K562 (cell line): Measurements from ENCODE around the gene BTRC. TPM values are rescaled to one million over a fixed set of nuclear protein-coding genes. Genes with fewer than 3 reads are reported as not detected.

Experiments used
- ARID2 ChIP-seq: fragments of 450-650 bp; IDR thresholded peaks from 2 replicates; pipeline ENCODE4 v1.6.1; 2017; ENCODE audit warnings: antibody characterized with exemption, mild to moderate bottlenecking
- CC2D1A ChIP-seq: fragments of 450-650 bp; IDR thresholded peaks from 2 replicates; pipeline ENCODE4 v1.6.1; 2017; ENCODE audit warnings: mild to moderate bottlenecking
- GABPB1 ChIP-seq: sonication (generic); formaldehyde crosslinking; IDR thresholded peaks from 2 replicates; pipeline ENCODE4 v1.8.0; 2022; ENCODE audit warnings: mild to moderate bottlenecking, missing genetic modification reagents
- LCOR ChIP-seq: sonication (generic); formaldehyde crosslinking; IDR thresholded peaks from 2 replicates; pipeline ENCODE4 v1.8.0; 2022; ENCODE audit warnings: mild to moderate bottlenecking, missing genetic modification reagents
- NRF1 ChIP-seq, 2 experiments: fragments of 450-650 bp; IDR thresholded peaks in 1 of 2; conservative IDR thresholded peaks in 1 of 2; 2 replicates each; pipeline ENCODE4 v1.6.1; 2014; ENCODE audit warnings: mild to moderate bottlenecking in 2 of 2
- RAD21 ChIP-seq, 2 experiments: fragments of 250-450 bp in 1 of 2; fragments of 450-650 bp in 1 of 2; sonication (Bioruptor Pico) in 1 of 2; formaldehyde crosslinking in 1 of 2; IDR thresholded peaks in 1 of 2; conservative IDR thresholded peaks in 1 of 2; 2 replicates each; pipeline versions ENCODE4 v1.4.0 to v1.8.0; 2020 to 2022; ENCODE audit warnings: mild to moderate bottlenecking in 2 of 2, moderate library complexity in 1 of 2
- ZKSCAN3 ChIP-seq: fragments of 250-450 bp; sonication (Bioruptor Pico); IDR thresholded peaks from 2 replicates; pipeline ENCODE4 v1.4.0; 2020
- polyA plus RNA-seq, 8 experiments: library from polyadenylated mRNA; depleted of rRNA in 4 of 8; stranded (reverse) in 5 of 8; unstranded in 3 of 8; fragments of >200 nt; fragmentation: Nextera tagmentation in 2 of 8; fragmentation: Illumina TruSeq in 1 of 8; extraction: Ambion mirVana in 2 of 8; extraction: Trizol in 1 of 8; gene quantifications; 2 replicates each; pipeline versions ENCODE4 v1.2.1 to v1.2.3, GENCODE V29; 2011 to 2014; ENCODE audit warnings: inconsistent platforms in 1 of 8, missing spikeins in 1 of 8
- total RNA-seq, 7 experiments: library from RNA; depleted of rRNA in 6 of 7; stranded (reverse); fragments of >200 nt in 6 of 7; fragmentation: Illumina TruSeq in 2 of 7; extraction: Trizol in 2 of 7; gene quantifications; 2 replicates each; pipeline versions ENCODE4 v1.2.1 to v1.2.3, GENCODE V29; 2011 to 2021; ENCODE audit warnings: low replicate concordance in 1 of 7
- TF ChIP-seq, protein P1 (sequence below): IDR thresholded peaks from 2 replicates; pipeline ENCODE4 v1.6.1; 2012; ENCODE audit warnings: low read depth, low read length, improper control_type of control experiment, borderline replicate concordance
- TF ChIP-seq, protein P2 (sequence below): sonication (generic); formaldehyde crosslinking; IDR thresholded peaks from 2 replicates; pipeline ENCODE4 v1.8.0; 2022; ENCODE audit warnings: mild to moderate bottlenecking, missing genetic modification reagents
- TF ChIP-seq, protein P3 (sequence below), 2 experiments: fragments of 450-650 bp; formaldehyde crosslinking in 1 of 2; IDR thresholded peaks; 2 replicates each; pipeline versions ENCODE4 v1.4.0 to v1.6.1; 2014 to 2020; ENCODE audit warnings: mild to moderate bottlenecking in 2 of 2, borderline replicate concordance in 1 of 2, low read depth in 1 of 2
- TF ChIP-seq, protein P4 (sequence below), 2 experiments: IDR thresholded peaks; 2 replicates each; pipeline ENCODE4 v1.6.1; 2012; ENCODE audit warnings: improper control_type of control experiment in 2 of 2, low read depth in 2 of 2, low read length in 2 of 2, borderline replicate concordance in 1 of 2

The BTRC gene
- total and polyA plus RNA-seq, 9 of the 15 experiments (the other 6 are each of a cell fraction or from before 2014, with no cell fraction given), result 1.6 to 15.4 (median 7.0) TPM

DNA sequence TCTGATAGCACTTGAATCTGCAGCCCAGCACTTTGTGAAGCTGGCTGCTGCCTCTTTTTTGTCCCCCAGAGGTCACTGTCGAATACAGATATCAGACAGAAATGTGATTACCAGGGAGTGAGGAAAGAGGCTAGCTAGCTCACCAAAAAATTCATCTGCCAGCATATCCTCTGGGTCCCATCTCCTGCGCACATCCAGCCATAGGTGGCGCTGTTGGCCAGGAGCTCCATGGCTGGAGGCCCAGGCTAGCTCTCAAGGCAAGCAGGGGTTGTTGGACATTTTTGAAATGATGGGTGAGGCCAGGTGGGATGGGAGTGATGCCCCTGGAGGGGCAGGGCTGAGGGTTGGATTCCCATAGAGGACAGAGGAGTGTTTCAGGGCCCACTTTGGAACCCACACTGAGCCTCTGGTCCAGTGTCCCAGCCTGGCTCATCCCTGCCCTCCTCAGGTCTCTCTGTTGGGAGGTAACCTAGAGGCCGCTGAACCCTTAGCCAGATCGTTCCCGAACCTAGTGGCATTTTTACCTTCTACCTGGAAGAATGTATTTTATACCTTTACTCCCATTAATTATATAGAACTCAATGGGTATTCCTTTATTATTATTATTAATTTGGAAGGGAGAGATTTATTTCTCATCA, 248.9 kb downstream of the BTRC start (continued):
- TF ChIP-seq LCOR (CRISPR knock-in tag) (peak; percentile 91), ZKSCAN3 (CRISPR knock-in tag) (peak; percentile 74; the same call in 1 of the 2 replicates), RAD21 (CRISPR knock-in tag; conservative IDR thresholded peaks at IDR 0.05 in 1 of 2, IDR thresholded peaks at IDR 0.05 in 1 of 2) (peak; percentile 81 to 88), ARID2 (0 out of 2 replicates have a peak, but pooled peaks have one; percentile 37), NRF1 (conservative IDR thresholded peaks at IDR 0.05 in 1 of 2, IDR thresholded peaks at IDR 0.05 in 1 of 2) (peak; percentile 31 to 50), GABPB1 (0 out of 2 replicates have a peak, but pooled peaks have one; percentile 22), CC2D1A (peak; percentile 64; the same call in 1 of the 2 replicates)
- TF ChIP-seq, protein P1, sequence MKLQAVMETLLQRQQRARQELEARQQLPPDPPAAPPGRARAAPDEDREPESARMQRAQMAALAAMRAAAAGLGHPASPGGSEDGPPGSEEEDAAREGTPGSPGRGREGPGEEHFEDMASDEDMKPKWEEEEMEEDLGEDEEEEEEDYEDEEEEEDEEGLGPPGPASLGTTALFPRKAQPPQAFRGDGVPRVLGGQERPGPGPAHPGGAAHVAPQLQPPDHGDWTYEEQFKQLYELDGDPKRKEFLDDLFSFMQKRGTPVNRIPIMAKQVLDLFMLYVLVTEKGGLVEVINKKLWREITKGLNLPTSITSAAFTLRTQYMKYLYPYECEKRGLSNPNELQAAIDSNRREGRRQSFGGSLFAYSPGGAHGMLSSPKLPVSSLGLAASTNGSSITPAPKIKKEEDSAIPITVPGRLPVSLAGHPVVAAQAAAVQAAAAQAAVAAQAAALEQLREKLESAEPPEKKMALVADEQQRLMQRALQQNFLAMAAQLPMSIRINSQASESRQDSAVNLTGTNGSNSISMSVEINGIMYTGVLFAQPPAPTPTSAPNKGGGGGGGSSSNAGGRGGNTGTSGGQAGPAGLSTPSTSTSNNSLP, result peak; percentile 61; the same call in 1 of the 2 replicates
- TF ChIP-seq, protein P2, sequence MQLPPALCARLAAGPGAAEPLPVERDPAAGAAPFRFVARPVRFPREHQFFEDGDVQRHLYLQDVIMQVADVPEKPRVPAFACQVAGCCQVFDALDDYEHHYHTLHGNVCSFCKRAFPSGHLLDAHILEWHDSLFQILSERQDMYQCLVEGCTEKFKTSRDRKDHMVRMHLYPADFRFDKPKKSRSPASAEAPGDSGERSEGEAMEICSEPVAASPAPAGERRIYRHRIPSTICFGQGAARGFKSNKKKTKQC (CRISPR knock-in tag), result peak; percentile 29; the same call in 1 of the 2 replicates
- TF ChIP-seq, protein P3, sequence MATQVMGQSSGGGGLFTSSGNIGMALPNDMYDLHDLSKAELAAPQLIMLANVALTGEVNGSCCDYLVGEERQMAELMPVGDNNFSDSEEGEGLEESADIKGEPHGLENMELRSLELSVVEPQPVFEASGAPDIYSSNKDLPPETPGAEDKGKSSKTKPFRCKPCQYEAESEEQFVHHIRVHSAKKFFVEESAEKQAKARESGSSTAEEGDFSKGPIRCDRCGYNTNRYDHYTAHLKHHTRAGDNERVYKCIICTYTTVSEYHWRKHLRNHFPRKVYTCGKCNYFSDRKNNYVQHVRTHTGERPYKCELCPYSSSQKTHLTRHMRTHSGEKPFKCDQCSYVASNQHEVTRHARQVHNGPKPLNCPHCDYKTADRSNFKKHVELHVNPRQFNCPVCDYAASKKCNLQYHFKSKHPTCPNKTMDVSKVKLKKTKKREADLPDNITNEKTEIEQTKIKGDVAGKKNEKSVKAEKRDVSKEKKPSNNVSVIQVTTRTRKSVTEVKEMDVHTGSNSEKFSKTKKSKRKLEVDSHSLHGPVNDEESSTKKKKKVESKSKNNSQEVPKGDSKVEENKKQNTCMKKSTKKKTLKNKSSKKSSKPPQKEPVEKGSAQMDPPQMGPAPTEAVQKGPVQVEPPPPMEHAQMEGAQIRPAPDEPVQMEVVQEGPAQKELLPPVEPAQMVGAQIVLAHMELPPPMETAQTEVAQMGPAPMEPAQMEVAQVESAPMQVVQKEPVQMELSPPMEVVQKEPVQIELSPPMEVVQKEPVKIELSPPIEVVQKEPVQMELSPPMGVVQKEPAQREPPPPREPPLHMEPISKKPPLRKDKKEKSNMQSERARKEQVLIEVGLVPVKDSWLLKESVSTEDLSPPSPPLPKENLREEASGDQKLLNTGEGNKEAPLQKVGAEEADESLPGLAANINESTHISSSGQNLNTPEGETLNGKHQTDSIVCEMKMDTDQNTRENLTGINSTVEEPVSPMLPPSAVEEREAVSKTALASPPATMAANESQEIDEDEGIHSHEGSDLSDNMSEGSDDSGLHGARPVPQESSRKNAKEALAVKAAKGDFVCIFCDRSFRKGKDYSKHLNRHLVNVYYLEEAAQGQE (IDR thresholded peaks at IDR 0.05; ENCODE audit: borderline replicate concordance), result peak; percentile 90
- TF ChIP-seq, protein P3 (CRISPR knock-in tag; IDR thresholded peaks at IDR 0.05; ENCODE audit: low read depth), result no peak
- TF ChIP-seq, protein P4, sequence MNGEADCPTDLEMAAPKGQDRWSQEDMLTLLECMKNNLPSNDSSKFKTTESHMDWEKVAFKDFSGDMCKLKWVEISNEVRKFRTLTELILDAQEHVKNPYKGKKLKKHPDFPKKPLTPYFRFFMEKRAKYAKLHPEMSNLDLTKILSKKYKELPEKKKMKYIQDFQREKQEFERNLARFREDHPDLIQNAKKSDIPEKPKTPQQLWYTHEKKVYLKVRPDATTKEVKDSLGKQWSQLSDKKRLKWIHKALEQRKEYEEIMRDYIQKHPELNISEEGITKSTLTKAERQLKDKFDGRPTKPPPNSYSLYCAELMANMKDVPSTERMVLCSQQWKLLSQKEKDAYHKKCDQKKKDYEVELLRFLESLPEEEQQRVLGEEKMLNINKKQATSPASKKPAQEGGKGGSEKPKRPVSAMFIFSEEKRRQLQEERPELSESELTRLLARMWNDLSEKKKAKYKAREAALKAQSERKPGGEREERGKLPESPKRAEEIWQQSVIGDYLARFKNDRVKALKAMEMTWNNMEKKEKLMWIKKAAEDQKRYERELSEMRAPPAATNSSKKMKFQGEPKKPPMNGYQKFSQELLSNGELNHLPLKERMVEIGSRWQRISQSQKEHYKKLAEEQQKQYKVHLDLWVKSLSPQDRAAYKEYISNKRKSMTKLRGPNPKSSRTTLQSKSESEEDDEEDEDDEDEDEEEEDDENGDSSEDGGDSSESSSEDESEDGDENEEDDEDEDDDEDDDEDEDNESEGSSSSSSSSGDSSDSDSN (IDR thresholded peaks at IDR 0.05; ENCODE audit: borderline replicate concordance in 1 of 2, low read depth in 2 of 2, low read length in 2 of 2), result 0 out of 4 replicates have a peak, but pooled peaks of 1 of the 2 experiments have one; percentile 33
